Epithelial cell of proximal tubule (primary cell): ENCODE results near the gene RNPEP. TPM values are rescaled to one million over a fixed set of nuclear protein-coding genes. Genes with fewer than 3 reads are reported as not detected.

ENCODE experiments used
- DNase-seq: peaks from one replicate; pipeline ENCODE4 v3.0.0-alpha.2; 2011; ENCODE audit warnings: low read depth
- H3K4me3 ChIP-seq: 2 replicates; pipeline ENCODE4 v1.5.1; 2011; ENCODE audit warnings: low read depth, mild to moderate bottlenecking, low read length
- CTCF ChIP-seq: conservative IDR thresholded peaks from 2 replicates; pipeline ENCODE4 v1.5.1; 2012; ENCODE audit warnings: low read depth, mild to moderate bottlenecking, low read length
- total RNA-seq: library from RNA; depleted of rRNA; stranded (reverse); fragments of >200 nt; gene quantifications from 2 replicates; pipeline ENCODE4 v1.2.3, GENCODE V29; 2015

Gene RNPEP
- total RNA-seq, 1 donor from 2014 or later, result 124 TPM

- no peak for TF ChIP-seq CTCF
- DNase-seq, result no peak
- peak overlapping the region; percentile 100 for H3K4me3 ChIP-seq
Observed at GRCh38 chr1:202011994-202012393, 29.5 kb downstream of the RNPEP start.

DNA sequence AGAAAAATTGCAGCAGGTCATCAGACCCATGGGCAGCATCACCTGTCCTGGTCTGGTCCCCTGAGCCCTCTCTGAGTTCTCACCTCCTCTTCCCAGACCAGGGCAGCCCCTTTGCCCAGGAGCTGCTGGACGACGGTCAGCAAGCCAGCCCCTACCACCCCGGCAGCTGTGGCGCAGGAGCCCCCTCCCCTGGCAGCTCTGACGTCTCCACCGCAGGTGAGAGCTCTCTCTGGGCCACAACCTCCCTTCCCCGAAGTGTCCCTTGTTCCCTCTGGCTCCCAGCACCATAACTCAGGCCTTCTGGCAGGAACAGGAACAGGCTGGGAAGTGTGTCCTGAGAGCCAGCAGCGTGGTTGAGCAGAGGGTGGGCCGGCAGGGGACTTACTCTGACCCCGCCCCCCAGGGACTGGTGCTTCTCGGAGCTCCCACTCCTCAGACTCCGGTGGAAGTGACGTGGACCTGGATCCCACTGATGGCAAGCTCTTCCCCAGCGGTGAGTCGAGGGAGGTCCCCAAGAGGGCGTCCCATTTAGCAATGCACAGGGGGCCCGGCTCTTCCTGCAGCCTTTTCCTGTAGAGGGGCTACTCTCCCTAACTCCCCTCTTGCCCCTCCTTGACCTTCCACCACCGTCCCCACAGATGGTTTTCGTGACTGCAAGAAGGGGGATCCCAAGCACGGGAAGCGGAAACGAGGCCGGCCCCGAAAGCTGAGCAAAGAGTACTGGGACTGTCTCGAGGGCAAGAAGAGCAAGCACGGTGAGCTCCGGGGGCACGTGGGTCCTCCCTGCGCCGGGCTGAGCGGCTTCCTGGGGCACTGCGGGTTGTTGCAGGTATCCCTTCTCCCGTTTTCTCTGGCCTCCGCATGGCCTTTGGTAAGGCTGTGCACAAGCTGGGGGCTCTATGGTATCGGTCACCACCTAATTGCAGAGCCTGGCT is 30.4 kb downstream of the RNPEP start:
- DNase-seq, result no peak
- peak overlapping the region; percentile 100 for H3K4me3 ChIP-seq
- no peak for TF ChIP-seq CTCF

DNA sequence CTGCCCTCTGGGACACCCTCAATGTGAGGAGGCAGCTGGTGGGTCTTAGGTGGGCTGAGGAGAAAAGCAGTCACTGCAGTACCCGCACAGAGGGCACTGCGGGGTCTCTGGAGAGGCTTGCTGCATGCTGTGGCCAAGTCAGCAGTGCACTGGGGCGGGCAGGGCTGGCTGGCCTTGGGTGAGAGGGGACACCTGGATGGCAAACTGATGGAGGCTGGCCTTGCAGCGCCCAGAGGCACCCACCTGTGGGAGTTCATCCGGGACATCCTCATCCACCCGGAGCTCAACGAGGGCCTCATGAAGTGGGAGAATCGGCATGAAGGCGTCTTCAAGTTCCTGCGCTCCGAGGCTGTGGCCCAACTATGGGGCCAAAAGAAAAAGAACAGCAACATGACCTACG is 31.2 kb downstream of the RNPEP start:
- DNase-seq, result no peak
- peak overlapping the region; percentile 100 for H3K4me3 ChIP-seq
- no peak for TF ChIP-seq CTCF

DNA sequence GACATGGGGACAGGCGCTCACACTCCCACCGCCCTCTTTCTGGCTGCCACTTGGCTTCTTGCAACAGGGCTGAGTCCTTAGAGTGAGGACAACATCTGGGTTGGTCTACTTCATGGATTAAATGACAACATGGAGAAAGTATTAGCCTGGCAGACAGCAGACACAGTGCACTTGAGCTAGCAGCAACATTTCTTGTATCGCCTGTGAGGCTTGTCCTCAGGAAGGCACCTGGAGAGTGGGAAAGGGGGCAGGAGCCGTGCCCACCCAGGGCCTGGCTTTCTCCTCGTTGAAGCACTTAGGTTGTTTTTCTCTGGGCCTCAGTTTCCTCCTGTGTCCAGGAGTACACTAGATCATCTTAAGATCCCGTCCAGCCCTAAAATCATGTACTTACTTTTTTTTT is 31.6 kb downstream of the RNPEP start:
- H3K4me3 ChIP-seq, result peak overlapping the region; percentile 100
- no peak for TF ChIP-seq CTCF
- no peak for DNase-seq

DNA sequence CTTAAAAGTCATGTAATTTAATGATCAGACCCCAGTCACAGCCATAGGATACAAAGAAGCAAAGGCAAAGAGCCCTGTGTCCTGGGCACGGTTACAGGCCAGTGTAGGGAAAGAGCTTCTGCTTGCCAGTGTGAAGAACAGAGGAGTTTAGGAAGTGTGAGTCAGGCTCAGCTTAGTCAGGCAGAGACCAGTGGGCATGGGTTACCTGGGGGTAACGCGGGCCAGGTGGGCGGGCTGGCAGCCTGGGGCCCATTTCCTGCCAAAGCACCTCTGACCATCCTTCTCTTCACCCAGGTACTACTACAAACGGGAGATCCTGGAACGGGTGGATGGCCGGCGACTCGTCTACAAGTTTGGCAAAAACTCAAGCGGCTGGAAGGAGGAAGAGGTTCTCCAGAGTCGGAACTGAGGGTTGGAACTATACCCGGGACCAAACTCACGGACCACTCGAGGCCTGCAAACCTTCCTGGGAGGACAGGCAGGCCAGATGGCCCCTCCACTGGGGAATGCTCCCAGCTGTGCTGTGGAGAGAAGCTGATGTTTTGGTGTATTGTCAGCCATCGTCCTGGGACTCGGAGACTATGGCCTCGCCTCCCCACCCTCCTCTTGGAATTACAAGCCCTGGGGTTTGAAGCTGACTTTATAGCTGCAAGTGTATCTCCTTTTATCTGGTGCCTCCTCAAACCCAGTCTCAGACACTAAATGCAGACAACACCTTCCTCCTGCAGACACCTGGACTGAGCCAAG is 32.6 kb downstream of the RNPEP start:
- no peak overlapping the region for H3K4me3 ChIP-seq
- TF ChIP-seq CTCF, result no peak
- DNase-seq, result no peak

DNA sequence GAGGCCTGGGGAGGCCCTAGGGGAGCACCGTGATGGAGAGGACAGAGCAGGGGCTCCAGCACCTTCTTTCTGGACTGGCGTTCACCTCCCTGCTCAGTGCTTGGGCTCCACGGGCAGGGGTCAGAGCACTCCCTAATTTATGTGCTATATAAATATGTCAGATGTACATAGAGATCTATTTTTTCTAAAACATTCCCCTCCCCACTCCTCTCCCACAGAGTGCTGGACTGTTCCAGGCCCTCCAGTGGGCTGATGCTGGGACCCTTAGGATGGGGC is 33.2 kb downstream of the RNPEP start:
- no peak overlapping the region for H3K4me3 ChIP-seq
- no peak for DNase-seq
- no peak for TF ChIP-seq CTCF
